Stomach (tissue), 9 donors: Measurements from ENCODE around the gene LRRC28. TPM values are rescaled to one million over a fixed set of nuclear protein-coding genes. Genes with fewer than 3 reads are reported as not detected.

Source experiments
- DNase-seq, 2 donors: peaks; one replicate each; pipeline versions ENCODE4 v3.0.0 to v3.0.0-alpha.2; 2013 to 2019
- H3K27ac ChIP-seq, 5 donors: fragments of 200-600 bp in 4 of 5; sonication (generic) in 4 of 5; one replicate each; pipeline ENCODE4 v1.5.1; 2013 to 2019; ENCODE audit warnings: mild to moderate bottlenecking in 1 of 5, moderate library complexity in 1 of 5
- H3K27me3 ChIP-seq, 3 donors: fragments of 200-600 bp; sonication (generic); one replicate each; pipeline ENCODE4 v1.5.1; 2017 to 2019; ENCODE audit warnings: mixed run types in 1 of 3
- H3K36me3 ChIP-seq, 4 donors: fragments of 200-600 bp; sonication (generic); 1 replicate in 3 of 4; 2 replicates in 1 of 4; pipeline ENCODE4 v1.5.1; 2016 to 2019
- H3K4me1 ChIP-seq, 4 donors: fragments of 200-600 bp; sonication (generic); one replicate each; pipeline ENCODE4 v1.5.1; 2016 to 2019
- H3K4me3 ChIP-seq, 4 donors: fragments of 200-600 bp; sonication (generic) in 3 of 4; one replicate each; pipeline ENCODE4 v1.5.1; 2016 to 2019; ENCODE audit warnings: mild to moderate bottlenecking in 1 of 4
- H3K9me3 ChIP-seq, 4 donors: fragments of 200-600 bp; sonication (generic); one replicate each; pipeline ENCODE4 v1.5.1; 2016 to 2019
- EP300 ChIP-seq: sonication (generic); formaldehyde crosslinking; IDR thresholded peaks from one replicate; pipeline ENCODE4 v1.6.1; 2017; ENCODE audit warnings: antibody characterized with exemption
- POLR2A ChIP-seq, 4 donors: fragments of 450-650 bp; IDR thresholded peaks; one replicate each; pipeline ENCODE4 v1.6.1; 2016; ENCODE audit warnings: antibody characterized with exemption in 4 of 4, control low read depth in 2 of 4, mild to moderate bottlenecking in 1 of 4, moderate library complexity in 1 of 4
- POLR2AphosphoS5 ChIP-seq, 3 donors: sonication (generic); formaldehyde crosslinking; IDR thresholded peaks; one replicate each; pipeline ENCODE4 v1.6.1; 2016; ENCODE audit warnings: antibody characterized with exemption in 3 of 3
- WGBS, 5 donors: extraction: QIAGEN DNeasy Blood & Tissue Kit in 3 of 5; methylation state at CpG; one replicate each; pipeline versions ENCODE4 v1.1.5 to v1.1.7; 2013 to 2018; 5-methylcytosine and 5-hydroxymethylcytosine counted together
- intact Hi-C: fragments of 100-400 bp; cut with DNase I; formaldehyde crosslinking; loops from one replicate; pipeline ENCODE4 v1.15.1; 2023; ENCODE audit warnings: low total_unique reads
- polyA plus RNA-seq, 3 donors: library from polyadenylated mRNA; stranded (reverse); fragments of 200-250 nt; gene quantifications; one replicate each; pipeline ENCODE4 v1.2.3, GENCODE V29; 2013
- total RNA-seq, 5 donors: library from RNA; depleted of rRNA; stranded (reverse); fragments of >200 nt; gene quantifications; one replicate each; pipeline versions ENCODE4 v1.1.0 to v1.2.3, GENCODE V29; 2014 to 2016
- TF ChIP-seq, protein P1 (sequence below), 7 experiments: fragments of 450-650 bp in 4 of 7; fragments of 200-600 bp in 3 of 7; sonication (generic) in 3 of 7; IDR thresholded peaks; one replicate each; pipeline ENCODE4 v1.5.1; 2016 to 2019; ENCODE audit warnings: antibody characterized with exemption in 7 of 7, control low read depth in 2 of 7, mild to moderate bottlenecking in 1 of 7
- donor health status: healthy with polysubstance abuse.
- donor health status: Bipolar disorder and iron deficiency.
- donor health status: healthy.

LRRC28 gene
- total and polyA plus RNA-seq, 8 donors = 9.6 to 82.6 (median 26.2) TPM

DNA sequence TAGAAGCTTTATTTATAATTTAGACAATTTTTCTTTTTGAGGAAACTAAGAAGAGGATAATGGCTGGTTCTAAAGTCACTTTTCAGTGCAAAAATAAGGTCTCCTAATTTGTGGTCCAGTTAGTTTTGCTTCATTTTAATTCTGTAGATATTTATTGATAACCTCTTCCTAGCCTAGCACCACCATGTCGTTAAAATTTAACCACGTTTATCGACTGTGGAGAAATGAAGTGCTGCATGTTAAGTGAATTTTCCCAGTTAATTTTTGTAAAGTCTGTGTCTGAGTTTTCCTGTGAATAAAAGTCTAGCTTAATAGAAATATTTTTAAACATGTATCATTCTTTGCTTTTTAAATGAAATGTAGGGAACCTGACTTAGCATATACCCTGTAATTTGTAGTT, 16.7 kb downstream of the LRRC28 start:
- no peak for DNase-seq
- intact Hi-C loops = no loop called here
- TF ChIP-seq POLR2AphosphoS5 (IDR thresholded peaks at IDR 0.05) = no peak
- TF ChIP-seq, protein P1, sequence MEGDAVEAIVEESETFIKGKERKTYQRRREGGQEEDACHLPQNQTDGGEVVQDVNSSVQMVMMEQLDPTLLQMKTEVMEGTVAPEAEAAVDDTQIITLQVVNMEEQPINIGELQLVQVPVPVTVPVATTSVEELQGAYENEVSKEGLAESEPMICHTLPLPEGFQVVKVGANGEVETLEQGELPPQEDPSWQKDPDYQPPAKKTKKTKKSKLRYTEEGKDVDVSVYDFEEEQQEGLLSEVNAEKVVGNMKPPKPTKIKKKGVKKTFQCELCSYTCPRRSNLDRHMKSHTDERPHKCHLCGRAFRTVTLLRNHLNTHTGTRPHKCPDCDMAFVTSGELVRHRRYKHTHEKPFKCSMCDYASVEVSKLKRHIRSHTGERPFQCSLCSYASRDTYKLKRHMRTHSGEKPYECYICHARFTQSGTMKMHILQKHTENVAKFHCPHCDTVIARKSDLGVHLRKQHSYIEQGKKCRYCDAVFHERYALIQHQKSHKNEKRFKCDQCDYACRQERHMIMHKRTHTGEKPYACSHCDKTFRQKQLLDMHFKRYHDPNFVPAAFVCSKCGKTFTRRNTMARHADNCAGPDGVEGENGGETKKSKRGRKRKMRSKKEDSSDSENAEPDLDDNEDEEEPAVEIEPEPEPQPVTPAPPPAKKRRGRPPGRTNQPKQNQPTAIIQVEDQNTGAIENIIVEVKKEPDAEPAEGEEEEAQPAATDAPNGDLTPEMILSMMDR (IDR thresholded peaks at IDR 0.05) = no peak
- no peak for TF ChIP-seq EP300
- no peak for TF ChIP-seq POLR2A (IDR thresholded peaks at IDR 0.05)
- 37 to 67% (median 41%) methylated on average over 3 of the region's 3 CpGs for WGBS, 5 donors
- Histone ChIP-seq H3K9me3 (no peaks in the 10 kb centered on the region), H3K4me1 (peaks cover 0 to 18% (median 12%) of the 10 kb centered on the region in 4 donors), H3K4me3 (no peak overlapping the region), H3K36me3 (peaks cover 0 to under 1% (median 0%) of the 10 kb centered on the region in 4 donors), H3K27ac (peak overlapping the region in 2 of 5 donors; percentile 14 to 42), H3K27me3 (no peaks in the 10 kb centered on the region)

DNA sequence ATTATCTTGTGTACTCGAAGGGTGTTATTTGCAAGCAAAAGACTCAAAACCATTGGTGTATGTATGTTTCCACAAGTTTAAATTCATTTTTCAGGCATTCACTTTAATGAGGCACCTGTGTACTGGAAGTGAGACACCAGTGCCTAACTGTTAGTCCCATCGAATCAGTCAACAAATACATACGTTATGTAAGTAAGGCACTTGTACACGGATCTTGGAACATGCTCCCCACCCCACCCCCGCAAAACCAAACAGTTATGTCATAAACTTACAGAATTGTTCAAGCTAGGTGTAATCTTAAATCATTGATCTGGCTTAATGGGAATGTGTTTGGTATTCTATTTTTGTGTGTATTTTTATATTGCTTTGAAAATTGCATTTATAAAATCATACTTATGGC, 17.1 kb downstream of the LRRC28 start:
- Histone ChIP-seq H3K9me3 (no peaks in the 10 kb centered on the region), H3K27me3 (no peaks in the 10 kb centered on the region), H3K4me3 (no peak overlapping the region), H3K36me3 (no peaks in the 10 kb centered on the region), H3K4me1 (peaks cover 0 to 18% (median 12%) of the 10 kb centered on the region in 4 donors), H3K27ac (peak overlapping the region in 2 of 5 donors; percentile 14 to 42)
- WGBS, 5 donors = 31 to 54% (median 40%) methylated on average over 5 of the region's 5 CpGs
- intact Hi-C loops = no loop called here
- TF ChIP-seq EP300 (no peak), POLR2AphosphoS5 (IDR thresholded peaks at IDR 0.05) (no peak), POLR2A (IDR thresholded peaks at IDR 0.05) (no peak)
- TF ChIP-seq, protein P1 (IDR thresholded peaks at IDR 0.05) = no peak
- DNase-seq = peak in 1 of 2 donors; percentile 31

DNA sequence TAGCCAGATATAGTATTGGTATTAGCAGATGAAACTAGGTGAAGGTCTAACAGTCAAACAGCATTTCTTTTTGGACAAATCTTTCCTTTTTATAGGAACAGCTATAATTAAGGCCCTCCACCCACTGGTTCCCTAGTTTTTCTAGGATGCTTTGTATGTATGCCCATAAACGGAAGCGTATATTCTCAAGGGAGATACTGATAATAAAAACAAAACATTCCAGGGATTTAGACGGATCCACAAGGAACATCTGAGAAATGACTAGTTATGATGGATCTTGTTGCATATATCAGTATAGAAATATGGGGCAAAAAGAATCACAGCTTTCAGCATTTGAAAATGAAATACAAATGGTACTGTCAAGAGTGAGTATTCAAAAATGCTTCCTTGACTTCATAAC, 22.5 kb downstream of the LRRC28 start:
- Histone ChIP-seq H3K9me3 (no peaks in the 10 kb centered on the region), H3K27me3 (no peaks in the 10 kb centered on the region), H3K36me3 (no peaks in the 10 kb centered on the region), H3K4me1 (peaks cover 0 to 4% (median under 1%) of the 10 kb centered on the region in 4 donors), H3K4me3 (no peak overlapping the region), H3K27ac (no peak overlapping the region)
- no peak for DNase-seq
- WGBS, 5 donors = 75 to 82% (median 77%) methylated on average over 3 of the region's 3 CpGs
- TF ChIP-seq, protein P1 (IDR thresholded peaks at IDR 0.05) = no peak
- no peak for TF ChIP-seq POLR2AphosphoS5 (IDR thresholded peaks at IDR 0.05)
- intact Hi-C loops = no loop called here

- no peak overlapping the region for H3K4me3 ChIP-seq
- no peaks in the 10 kb centered on the region for H3K27me3 ChIP-seq
- H3K27ac ChIP-seq = no peak overlapping the region
- H3K36me3 ChIP-seq = peaks cover 0 to 6% (median 2%) of the 10 kb centered on the region in 4 donors
- DNase-seq = no peak
- WGBS, 5 donors = 95 to 99% (median 97%) methylated on average over 2 of the region's 2 CpGs
- H3K4me1 ChIP-seq = no peaks in the 10 kb centered on the region
- intact Hi-C loops = no loop called here
- H3K9me3 ChIP-seq = no peaks in the 10 kb centered on the region
- no peak for TF ChIP-seq POLR2A (IDR thresholded peaks at IDR 0.05)
- no peak for TF ChIP-seq EP300
- TF ChIP-seq, protein P1 (IDR thresholded peaks at IDR 0.05) = no peak
- TF ChIP-seq POLR2AphosphoS5 (IDR thresholded peaks at IDR 0.05) = no peak
Measured at GRCh38 chr15:99275061-99275460, 23.8 kb downstream of the LRRC28 start.
